GM23338 (cell line): ENCODE measurements around the gene RYR2. TPM values are rescaled to one million over a fixed set of nuclear protein-coding genes. Genes with fewer than 3 reads are reported as not detected.

Experiments
- ATAC-seq: fragments of 200-7000 bp; cut with Tn5 transposase; 3 replicates; pipeline ENCODE4 v1.9.1; 2020
- DNase-seq: peaks from one replicate; pipeline ENCODE4 v3.0.0-alpha.2; 2015; ENCODE audit warnings: low spot score
- H2AFZ ChIP-seq: fragments of 200-600 bp; sonication (generic); 2 replicates; pipeline ENCODE4 v1.8.0; 2016; ENCODE audit warnings: antibody characterized with exemption, mild to moderate bottlenecking, moderate library complexity
- H3F3A ChIP-seq: fragments of 200-600 bp; sonication (generic); replicated peaks from 2 replicates; pipeline ENCODE4 v1.8.0; 2017; ENCODE audit warnings: antibody characterized with exemption, mixed run types, low read depth
- H3K27ac ChIP-seq: fragments of 200-600 bp; sonication (generic); 2 replicates; pipeline ENCODE4 v1.6.1; 2016; ENCODE audit warnings: low read depth
- H3K27me3 ChIP-seq: fragments of 200-600 bp; sonication (generic); 2 replicates; pipeline ENCODE4 v1.8.0; 2016; ENCODE audit warnings: mild to moderate bottlenecking, mixed run types, moderate library complexity; ENCODE audit not compliant: insufficient read depth
- H3K36me3 ChIP-seq: fragments of 200-600 bp; sonication (generic); 2 replicates; pipeline ENCODE4 v1.8.0; 2016; ENCODE audit warnings: mild to moderate bottlenecking; ENCODE audit not compliant: insufficient read depth
- H3K4me1 ChIP-seq: fragments of 200-600 bp; sonication (generic); 2 replicates; pipeline ENCODE4 v1.8.0; 2016; ENCODE audit warnings: mild to moderate bottlenecking, moderate library complexity; ENCODE audit not compliant: insufficient read depth
- H3K4me2 ChIP-seq: fragments of 200-600 bp; sonication (generic); 2 replicates; pipeline ENCODE4 v1.7.1; 2017; ENCODE audit warnings: mixed run types
- H3K4me3 ChIP-seq: fragments of 200-600 bp; sonication (generic); 2 replicates; pipeline ENCODE4 v1.6.1; 2016; ENCODE audit warnings: mixed run types
- H3K79me2 ChIP-seq: fragments of 200-600 bp; sonication (generic); replicated peaks from 2 replicates; pipeline ENCODE4 v1.8.0; 2017; ENCODE audit warnings: mild to moderate bottlenecking; ENCODE audit not compliant: insufficient read depth
- H3K9me2 ChIP-seq: fragments of 200-600 bp; sonication (generic); 2 replicates; pipeline ENCODE4 v1.8.0; 2017; ENCODE audit not compliant: insufficient read depth
- H4K20me1 ChIP-seq: fragments of 200-600 bp; sonication (generic); replicated peaks from 2 replicates; pipeline ENCODE4 v1.8.0; 2017; ENCODE audit warnings: mild to moderate bottlenecking; ENCODE audit not compliant: insufficient read depth
- H3K27ac Mint-ChIP-seq: 2 replicates; pipeline ENCODE4 v1.8.0; 2020; ENCODE audit warnings: inconsistent platforms, mild to moderate bottlenecking, moderate library complexity, mixed read lengths
- H3K27me3 Mint-ChIP-seq: 3 replicates; pipeline ENCODE4 v1.8.0; 2022; ENCODE audit warnings: low read depth, mild to moderate bottlenecking, moderate library complexity, mixed read lengths, inconsistent platforms; ENCODE audit not compliant: insufficient read depth, poor library complexity
- H3K36me3 Mint-ChIP-seq: 3 replicates; pipeline ENCODE4 v1.8.0; 2021; ENCODE audit warnings: low read depth, mild to moderate bottlenecking, inconsistent platforms, moderate library complexity, mixed read lengths
- H3K4me1 Mint-ChIP-seq: 3 replicates; pipeline ENCODE4 v1.8.0; 2020; ENCODE audit warnings: mild to moderate bottlenecking, inconsistent platforms, mixed read lengths
- H3K4me3 Mint-ChIP-seq: 3 replicates; pipeline ENCODE4 v1.8.0; 2021; ENCODE audit warnings: moderate library complexity, mild to moderate bottlenecking, inconsistent platforms, mixed read lengths
- H3K9me3 Mint-ChIP-seq: 3 replicates; pipeline ENCODE4 v1.8.0; 2020; ENCODE audit warnings: moderate library complexity, mild to moderate bottlenecking, inconsistent platforms, mixed read lengths
- CREB1 ChIP-seq: fragments of 250-450 bp; sonication (Bioruptor Pico); IDR thresholded peaks from 2 replicates; pipeline ENCODE4 v1.5.0; 2020; ENCODE audit warnings: low read depth, mild to moderate bottlenecking, moderate library complexity
- EZH2 ChIP-seq: fragments of 200-600 bp; sonication (generic); IDR thresholded peaks from one replicate; pipeline ENCODE4 v1.8.0; 2017; ENCODE audit warnings: antibody characterized with exemption, mild to moderate bottlenecking, low read depth; ENCODE audit not compliant: unreplicated experiment
- EZH2phosphoT487 ChIP-seq: fragments of 200-600 bp; sonication (generic); IDR thresholded peaks from one replicate; pipeline ENCODE4 v1.8.1; 2018; ENCODE audit warnings: antibody characterized with exemption; ENCODE audit not compliant: unreplicated experiment
- JUNB ChIP-seq: IDR thresholded peaks from one replicate; pipeline ENCODE4 v1.6.1; 2016; ENCODE audit warnings: antibody characterized with exemption; ENCODE audit not compliant: unreplicated experiment
- NANOG ChIP-seq: IDR thresholded peaks from 2 replicates; pipeline ENCODE4 v1.6.1; 2016; ENCODE audit warnings: antibody characterized with exemption, borderline replicate concordance
- POLR2AphosphoS5 ChIP-seq: IDR thresholded peaks from 2 replicates; pipeline ENCODE4 v1.6.1; 2016; ENCODE audit warnings: antibody characterized with exemption, low read depth
- STAT1 ChIP-seq: IDR thresholded peaks from one replicate; pipeline ENCODE4 v1.6.1; 2016; ENCODE audit warnings: antibody characterized with exemption; ENCODE audit not compliant: unreplicated experiment
- ZNF114 ChIP-seq: fragments of 250-450 bp; sonication (Bioruptor Pico); IDR thresholded peaks from 2 replicates; pipeline ENCODE4 v1.5.0; 2020; ENCODE audit warnings: mild to moderate bottlenecking, moderate library complexity
- ZNF331 ChIP-seq: fragments of 250-450 bp; sonication (Bioruptor Pico); IDR thresholded peaks from 2 replicates; pipeline ENCODE4 v1.5.0; 2020; ENCODE audit warnings: low read depth, mild to moderate bottlenecking, moderate library complexity
- polyA plus RNA-seq: library from polyadenylated mRNA; unstranded; fragments of >200 nt; fragmentation: Nextera tagmentation; extraction: Ambion mirVana; gene quantifications from 2 replicates; pipeline ENCODE4 v1.2.1, GENCODE V29; 2016
- total RNA-seq: library from RNA; depleted of rRNA; stranded (reverse); fragments of >200 nt; shearing (Covaris generic); gene quantifications from 2 replicates; pipeline ENCODE4 v1.2.3, GENCODE V29; 2014
- TF ChIP-seq, protein P1 (sequence below): fragments of 250-450 bp; sonication (Bioruptor Pico); IDR thresholded peaks from 2 replicates; pipeline ENCODE4 v1.5.0; 2020; ENCODE audit warnings: mild to moderate bottlenecking, moderate library complexity
- TF ChIP-seq, protein P2 (sequence below), 2 experiments: fragments of 200-600 bp in 1 of 2; sonication (generic) in 1 of 2; conservative IDR thresholded peaks; 2 replicates each; pipeline versions ENCODE4 v1.5.1 to v1.6.1; 2016 to 2017; ENCODE audit warnings: antibody characterized with exemption in 2 of 2, low read depth in 2 of 2, mild to moderate bottlenecking in 2 of 2, moderate library complexity in 1 of 2
- TF ChIP-seq, protein P3 (sequence below): IDR thresholded peaks from one replicate; pipeline ENCODE4 v1.6.1; 2018; ENCODE audit warnings: antibody characterized with exemption; ENCODE audit not compliant: unreplicated experiment
- TF ChIP-seq, protein P4 (sequence below): IDR thresholded peaks from 2 replicates; pipeline ENCODE4 v1.6.1; 2016; ENCODE audit warnings: antibody characterized with exemption

Gene RYR2
- total and polyA plus RNA-seq, 2 experiments from 2014 or later = 8.9 to 10.0 TPM

DNA sequence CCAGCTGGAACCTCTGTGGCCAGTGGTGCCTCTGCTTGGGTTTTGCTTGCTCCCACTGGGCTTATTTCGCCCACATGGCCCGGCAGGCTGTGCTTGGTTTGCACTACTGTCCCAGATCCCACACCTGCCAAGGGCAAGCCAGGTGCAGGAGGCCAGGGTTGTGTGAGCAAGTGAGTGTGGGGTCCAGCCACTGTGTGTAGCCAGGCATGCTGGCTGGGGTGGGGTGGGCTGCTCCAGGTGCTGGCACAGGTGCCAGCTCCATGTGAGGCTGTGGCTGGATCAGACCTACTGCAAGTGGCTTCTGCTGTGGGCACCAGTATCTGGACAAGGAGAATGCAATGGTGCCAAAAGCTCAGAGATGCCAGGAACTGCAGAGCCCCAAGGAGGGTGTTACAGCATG is 28.5 kb downstream of the RYR2 start:
- TF ChIP-seq, protein P1, sequence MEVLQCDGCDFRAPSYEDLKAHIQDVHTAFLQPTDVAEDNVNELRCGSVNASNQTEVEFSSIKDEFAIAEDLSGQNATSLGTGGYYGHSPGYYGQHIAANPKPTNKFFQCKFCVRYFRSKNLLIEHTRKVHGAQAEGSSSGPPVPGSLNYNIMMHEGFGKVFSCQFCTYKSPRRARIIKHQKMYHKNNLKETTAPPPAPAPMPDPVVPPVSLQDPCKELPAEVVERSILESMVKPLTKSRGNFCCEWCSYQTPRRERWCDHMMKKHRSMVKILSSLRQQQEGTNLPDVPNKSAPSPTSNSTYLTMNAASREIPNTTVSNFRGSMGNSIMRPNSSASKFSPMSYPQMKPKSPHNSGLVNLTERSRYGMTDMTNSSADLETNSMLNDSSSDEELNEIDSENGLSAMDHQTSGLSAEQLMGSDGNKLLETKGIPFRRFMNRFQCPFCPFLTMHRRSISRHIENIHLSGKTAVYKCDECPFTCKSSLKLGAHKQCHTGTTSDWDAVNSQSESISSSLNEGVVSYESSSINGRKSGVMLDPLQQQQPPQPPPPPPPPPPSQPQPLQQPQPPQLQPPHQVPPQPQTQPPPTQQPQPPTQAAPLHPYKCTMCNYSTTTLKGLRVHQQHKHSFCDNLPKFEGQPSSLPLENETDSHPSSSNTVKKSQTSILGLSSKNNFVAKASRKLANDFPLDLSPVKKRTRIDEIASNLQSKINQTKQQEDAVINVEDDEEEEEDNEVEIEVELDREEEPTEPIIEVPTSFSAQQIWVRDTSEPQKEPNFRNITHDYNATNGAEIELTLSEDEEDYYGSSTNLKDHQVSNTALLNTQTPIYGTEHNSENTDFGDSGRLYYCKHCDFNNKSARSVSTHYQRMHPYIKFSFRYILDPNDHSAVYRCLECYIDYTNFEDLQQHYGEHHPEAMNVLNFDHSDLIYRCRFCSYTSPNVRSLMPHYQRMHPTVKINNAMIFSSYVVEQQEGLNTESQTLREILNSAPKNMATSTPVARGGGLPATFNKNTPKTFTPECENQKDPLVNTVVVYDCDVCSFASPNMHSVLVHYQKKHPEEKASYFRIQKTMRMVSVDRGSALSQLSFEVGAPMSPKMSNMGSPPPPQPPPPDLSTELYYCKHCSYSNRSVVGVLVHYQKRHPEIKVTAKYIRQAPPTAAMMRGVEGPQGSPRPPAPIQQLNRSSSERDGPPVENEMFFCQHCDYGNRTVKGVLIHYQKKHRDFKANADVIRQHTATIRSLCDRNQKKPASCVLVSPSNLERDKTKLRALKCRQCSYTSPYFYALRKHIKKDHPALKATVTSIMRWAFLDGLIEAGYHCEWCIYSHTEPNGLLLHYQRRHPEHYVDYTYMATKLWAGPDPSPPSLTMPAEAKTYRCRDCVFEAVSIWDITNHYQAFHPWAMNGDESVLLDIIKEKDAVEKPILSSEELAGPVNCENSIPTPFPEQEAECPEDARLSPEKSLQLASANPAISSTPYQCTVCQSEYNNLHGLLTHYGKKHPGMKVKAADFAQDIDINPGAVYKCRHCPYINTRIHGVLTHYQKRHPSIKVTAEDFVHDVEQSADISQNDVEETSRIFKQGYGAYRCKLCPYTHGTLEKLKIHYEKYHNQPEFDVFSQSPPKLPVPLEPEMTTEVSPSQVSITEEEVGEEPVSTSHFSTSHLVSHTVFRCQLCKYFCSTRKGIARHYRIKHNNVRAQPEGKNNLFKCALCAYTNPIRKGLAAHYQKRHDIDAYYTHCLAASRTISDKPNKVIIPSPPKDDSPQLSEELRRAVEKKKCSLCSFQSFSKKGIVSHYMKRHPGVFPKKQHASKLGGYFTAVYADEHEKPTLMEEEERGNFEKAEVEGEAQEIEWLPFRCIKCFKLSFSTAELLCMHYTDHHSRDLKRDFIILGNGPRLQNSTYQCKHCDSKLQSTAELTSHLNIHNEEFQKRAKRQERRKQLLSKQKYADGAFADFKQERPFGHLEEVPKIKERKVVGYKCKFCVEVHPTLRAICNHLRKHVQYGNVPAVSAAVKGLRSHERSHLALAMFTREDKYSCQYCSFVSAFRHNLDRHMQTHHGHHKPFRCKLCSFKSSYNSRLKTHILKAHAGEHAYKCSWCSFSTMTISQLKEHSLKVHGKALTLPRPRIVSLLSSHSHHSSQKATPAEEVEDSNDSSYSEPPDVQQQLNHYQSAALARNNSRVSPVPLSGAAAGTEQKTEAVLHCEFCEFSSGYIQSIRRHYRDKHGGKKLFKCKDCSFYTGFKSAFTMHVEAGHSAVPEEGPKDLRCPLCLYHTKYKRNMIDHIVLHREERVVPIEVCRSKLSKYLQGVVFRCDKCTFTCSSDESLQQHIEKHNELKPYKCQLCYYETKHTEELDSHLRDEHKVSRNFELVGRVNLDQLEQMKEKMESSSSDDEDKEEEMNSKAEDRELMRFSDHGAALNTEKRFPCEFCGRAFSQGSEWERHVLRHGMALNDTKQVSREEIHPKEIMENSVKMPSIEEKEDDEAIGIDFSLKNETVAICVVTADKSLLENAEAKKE (CRISPR knock-in tag) = no peak
- TF ChIP-seq EZH2 (no peak), STAT1 (no peak), ZNF331 (CRISPR knock-in tag) (no peak), JUNB (no peak), NANOG (no peak), POLR2AphosphoS5 (no peak), CREB1 (CRISPR knock-in tag) (no peak), EZH2phosphoT487 (no peak), ZNF114 (CRISPR knock-in tag) (no peak)
- TF ChIP-seq, protein P2, sequence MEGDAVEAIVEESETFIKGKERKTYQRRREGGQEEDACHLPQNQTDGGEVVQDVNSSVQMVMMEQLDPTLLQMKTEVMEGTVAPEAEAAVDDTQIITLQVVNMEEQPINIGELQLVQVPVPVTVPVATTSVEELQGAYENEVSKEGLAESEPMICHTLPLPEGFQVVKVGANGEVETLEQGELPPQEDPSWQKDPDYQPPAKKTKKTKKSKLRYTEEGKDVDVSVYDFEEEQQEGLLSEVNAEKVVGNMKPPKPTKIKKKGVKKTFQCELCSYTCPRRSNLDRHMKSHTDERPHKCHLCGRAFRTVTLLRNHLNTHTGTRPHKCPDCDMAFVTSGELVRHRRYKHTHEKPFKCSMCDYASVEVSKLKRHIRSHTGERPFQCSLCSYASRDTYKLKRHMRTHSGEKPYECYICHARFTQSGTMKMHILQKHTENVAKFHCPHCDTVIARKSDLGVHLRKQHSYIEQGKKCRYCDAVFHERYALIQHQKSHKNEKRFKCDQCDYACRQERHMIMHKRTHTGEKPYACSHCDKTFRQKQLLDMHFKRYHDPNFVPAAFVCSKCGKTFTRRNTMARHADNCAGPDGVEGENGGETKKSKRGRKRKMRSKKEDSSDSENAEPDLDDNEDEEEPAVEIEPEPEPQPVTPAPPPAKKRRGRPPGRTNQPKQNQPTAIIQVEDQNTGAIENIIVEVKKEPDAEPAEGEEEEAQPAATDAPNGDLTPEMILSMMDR (conservative IDR thresholded peaks at IDR 0.05; ENCODE audit: low read depth in 2 of 2) = no peak
- TF ChIP-seq, protein P3, sequence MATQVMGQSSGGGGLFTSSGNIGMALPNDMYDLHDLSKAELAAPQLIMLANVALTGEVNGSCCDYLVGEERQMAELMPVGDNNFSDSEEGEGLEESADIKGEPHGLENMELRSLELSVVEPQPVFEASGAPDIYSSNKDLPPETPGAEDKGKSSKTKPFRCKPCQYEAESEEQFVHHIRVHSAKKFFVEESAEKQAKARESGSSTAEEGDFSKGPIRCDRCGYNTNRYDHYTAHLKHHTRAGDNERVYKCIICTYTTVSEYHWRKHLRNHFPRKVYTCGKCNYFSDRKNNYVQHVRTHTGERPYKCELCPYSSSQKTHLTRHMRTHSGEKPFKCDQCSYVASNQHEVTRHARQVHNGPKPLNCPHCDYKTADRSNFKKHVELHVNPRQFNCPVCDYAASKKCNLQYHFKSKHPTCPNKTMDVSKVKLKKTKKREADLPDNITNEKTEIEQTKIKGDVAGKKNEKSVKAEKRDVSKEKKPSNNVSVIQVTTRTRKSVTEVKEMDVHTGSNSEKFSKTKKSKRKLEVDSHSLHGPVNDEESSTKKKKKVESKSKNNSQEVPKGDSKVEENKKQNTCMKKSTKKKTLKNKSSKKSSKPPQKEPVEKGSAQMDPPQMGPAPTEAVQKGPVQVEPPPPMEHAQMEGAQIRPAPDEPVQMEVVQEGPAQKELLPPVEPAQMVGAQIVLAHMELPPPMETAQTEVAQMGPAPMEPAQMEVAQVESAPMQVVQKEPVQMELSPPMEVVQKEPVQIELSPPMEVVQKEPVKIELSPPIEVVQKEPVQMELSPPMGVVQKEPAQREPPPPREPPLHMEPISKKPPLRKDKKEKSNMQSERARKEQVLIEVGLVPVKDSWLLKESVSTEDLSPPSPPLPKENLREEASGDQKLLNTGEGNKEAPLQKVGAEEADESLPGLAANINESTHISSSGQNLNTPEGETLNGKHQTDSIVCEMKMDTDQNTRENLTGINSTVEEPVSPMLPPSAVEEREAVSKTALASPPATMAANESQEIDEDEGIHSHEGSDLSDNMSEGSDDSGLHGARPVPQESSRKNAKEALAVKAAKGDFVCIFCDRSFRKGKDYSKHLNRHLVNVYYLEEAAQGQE = no peak
- TF ChIP-seq, protein P4, sequence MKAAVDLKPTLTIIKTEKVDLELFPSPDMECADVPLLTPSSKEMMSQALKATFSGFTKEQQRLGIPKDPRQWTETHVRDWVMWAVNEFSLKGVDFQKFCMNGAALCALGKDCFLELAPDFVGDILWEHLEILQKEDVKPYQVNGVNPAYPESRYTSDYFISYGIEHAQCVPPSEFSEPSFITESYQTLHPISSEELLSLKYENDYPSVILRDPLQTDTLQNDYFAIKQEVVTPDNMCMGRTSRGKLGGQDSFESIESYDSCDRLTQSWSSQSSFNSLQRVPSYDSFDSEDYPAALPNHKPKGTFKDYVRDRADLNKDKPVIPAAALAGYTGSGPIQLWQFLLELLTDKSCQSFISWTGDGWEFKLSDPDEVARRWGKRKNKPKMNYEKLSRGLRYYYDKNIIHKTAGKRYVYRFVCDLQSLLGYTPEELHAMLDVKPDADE = no peak
- no peak overlapping the region for H3K27ac ChIP-seq
- Mint-ChIP-seq H3K4me1 (peaks cover 13% of the 10 kb centered on the region), H3K27me3 (no peaks in the 10 kb centered on the region), H3K27ac (no peak overlapping the region), H3K4me3 (no peak overlapping the region), H3K36me3 (peaks cover 12% of the 10 kb centered on the region), H3K9me3 (peaks cover 3% of the 10 kb centered on the region; the same call in 2 of the 3 replicates)
- no peaks in the 10 kb centered on the region for H3F3A ChIP-seq
- DNase-seq = no peak
- H3K27me3 ChIP-seq = no peaks in the 10 kb centered on the region
- ATAC-seq = no peak
- no peaks in the 10 kb centered on the region for H3K36me3 ChIP-seq
- H3K4me1 ChIP-seq = peaks cover 26% of the 10 kb centered on the region; the same call in 1 of the 2 replicates
- no peak overlapping the region for H3K4me2 ChIP-seq
- H4K20me1 ChIP-seq = no peaks in the 10 kb centered on the region
- no peak overlapping the region for H2AFZ ChIP-seq
- no peak overlapping the region for H3K4me3 ChIP-seq
- H3K79me2 ChIP-seq = peaks cover 66% of the 10 kb centered on the region
- H3K9me2 ChIP-seq = peaks cover 6% of the 10 kb centered on the region; the same call in 1 of the 2 replicates
